DMS53 (cell line): ENCODE measurements around the gene FOXJ3.

Experiments
- DNase-seq: peaks from one replicate; lab custom pipeline; 2025; lab: John Stamatoyannopoulos, UW

FOXJ3 gene

GRCh38 chr1:42334240-42335049, 590 bp downstream of the FOXJ3 start:
- peak; percentile 88 for DNase-seq

DNA sequence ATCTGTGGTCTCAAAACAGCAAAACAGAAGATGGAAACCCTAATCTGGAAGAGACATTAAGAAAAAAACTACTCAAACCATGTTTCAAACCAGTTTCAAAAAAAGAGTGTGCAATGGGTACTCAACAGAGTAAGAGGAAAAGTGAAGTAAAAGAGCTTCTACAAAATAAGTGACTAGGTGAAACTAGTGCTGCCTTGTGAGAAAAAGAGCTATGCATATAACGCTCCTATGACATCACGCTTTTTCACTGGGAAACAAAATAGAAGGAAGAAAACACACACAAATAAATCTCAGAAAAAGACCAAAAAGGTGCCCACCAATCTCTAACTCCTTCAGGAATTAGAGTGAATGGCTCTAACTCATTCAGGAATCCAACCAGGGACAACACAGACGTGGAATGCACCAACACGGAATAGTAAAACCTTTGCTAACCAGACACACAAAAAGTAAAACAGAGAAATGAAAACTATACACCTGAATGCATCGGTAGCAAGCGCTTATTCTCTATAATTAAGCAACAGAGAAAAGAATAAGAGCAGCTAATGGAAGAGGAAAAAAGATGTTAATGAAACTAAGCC, 1.3 kb downstream of the FOXJ3 start:
- peak; percentile 31 for DNase-seq

DNA sequence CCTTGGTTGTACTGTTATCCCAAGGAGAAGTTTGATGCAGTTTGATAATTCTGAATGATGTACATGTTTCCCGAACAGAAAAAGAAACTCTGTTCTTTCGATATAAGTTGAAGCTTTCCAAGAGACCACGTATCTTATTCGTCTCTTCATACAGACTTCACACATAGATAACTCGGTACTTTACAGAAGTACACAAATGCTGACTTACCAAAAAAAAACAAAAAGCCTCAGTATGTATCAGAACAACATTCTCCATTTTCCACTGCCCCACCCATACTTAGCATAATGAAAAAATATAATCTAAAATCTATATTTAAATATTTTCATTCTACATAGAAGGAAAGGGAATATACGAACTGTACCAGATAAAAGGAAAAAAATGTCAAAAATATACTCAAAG, 2.2 kb downstream of the FOXJ3 start:
- DNase-seq = no peak

GRCh38 chr1:42330215-42330614, 4.8 kb downstream of the FOXJ3 start:
- peak; percentile 15 for DNase-seq

GRCh38 chr1:42328916-42329496, 6.0 kb downstream of the FOXJ3 start:
- DNase-seq = no peak

GRCh38 chr1:42328047-42328625, 6.9 kb downstream of the FOXJ3 start:
- no peak for DNase-seq

DNA sequence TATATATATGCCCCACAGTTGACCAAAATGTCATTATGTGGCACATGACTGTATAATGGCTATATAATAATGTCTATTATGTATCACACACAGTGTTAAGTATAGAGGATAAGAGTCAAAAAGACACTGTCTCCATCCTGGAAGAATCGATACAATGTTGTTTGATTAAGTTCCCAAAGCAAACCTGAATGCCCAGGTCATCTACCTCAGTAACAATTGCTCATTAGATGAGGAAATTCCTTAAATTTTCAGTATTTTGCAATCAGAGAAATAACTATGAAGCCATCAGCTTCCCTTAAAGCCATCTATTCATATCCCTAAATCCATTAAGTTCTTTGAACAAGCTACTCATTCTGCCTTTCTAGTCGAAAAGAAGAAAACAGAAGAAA, 10.0 kb downstream of the FOXJ3 start:
- DNase-seq = no peak

DNA sequence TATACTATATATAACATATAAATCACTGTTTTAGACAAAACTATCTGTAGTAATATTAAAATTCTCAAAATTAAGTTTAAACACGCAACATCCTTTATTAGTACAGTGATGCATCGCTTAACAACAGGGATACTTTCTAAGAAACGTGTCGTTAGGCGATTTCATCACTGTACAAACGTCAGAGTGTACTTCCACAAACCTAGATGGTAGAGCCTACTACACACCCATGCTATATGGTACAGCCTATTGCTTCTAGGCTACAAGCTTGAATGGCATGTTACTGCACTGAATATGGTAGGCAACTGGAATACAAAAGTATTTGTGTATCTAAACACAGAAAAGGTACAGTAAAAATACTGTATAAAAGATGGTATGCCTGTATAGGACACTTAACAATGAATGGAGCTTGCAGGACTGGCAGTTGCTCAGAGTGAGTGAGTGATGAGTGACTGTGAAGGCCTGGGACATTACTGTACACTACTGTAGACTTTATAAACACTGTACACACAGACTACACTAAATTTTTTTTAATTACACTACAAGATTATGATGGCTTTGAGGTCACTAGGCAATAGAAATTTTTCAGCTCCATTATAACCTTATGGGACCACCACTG, 10.5 kb downstream of the FOXJ3 start:
- DNase-seq = peak; percentile 14

DNA sequence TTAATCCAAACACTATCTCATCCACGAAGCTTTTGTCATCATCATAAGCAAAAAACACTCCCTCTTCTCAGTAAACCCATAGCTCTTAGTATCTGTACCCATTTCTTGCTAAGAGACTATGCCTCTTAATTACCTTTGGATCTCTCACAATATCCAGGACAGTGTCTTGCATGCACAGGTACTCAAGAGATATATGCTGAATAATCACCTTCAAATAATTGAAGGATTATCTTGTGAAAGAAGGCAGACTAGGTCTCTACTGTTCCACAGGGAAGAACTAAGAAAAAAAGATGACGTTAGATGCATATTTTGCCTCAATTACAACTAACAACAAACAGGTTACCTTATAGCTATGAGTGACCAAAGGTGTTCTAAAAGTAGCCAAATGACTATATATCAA, 11.5 kb downstream of the FOXJ3 start:
- no peak for DNase-seq

DNA sequence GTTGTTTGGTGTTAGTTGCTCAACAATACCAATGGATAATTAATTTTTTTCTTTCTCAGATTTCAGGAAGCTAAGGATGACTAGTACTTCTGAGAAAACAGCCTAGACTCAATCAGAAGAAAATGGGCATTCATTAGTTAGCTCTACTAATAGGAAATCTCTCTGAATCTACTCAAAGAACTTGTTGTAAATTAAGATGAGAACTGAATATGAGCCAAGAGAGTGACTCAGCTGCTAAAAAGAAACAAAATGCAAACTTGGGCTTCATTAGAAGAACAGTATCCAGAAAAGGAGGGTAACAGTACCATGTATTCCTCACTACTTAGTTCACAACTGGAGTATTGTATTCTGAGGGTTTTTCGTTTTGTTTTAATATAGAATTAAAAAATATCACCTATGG, 12.5 kb downstream of the FOXJ3 start:
- DNase-seq = no peak

DNA sequence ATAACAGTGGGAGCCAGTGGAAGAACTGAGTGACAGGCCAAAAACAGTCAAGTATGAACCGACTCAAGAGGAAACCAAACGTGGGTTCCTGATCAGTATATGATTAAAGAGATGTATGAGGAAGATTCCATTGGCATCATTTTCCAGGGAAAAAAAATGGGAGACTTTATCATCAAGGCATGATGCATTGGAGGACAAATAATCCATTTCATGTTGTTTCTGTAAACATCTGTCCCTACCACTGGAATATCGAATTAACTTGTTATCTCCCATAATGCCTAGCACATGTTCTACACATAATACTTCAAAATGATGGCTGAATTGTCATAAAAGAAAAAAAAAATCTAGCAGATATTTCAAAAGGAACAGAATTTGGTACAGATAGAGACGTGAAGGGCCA, 13.3 kb downstream of the FOXJ3 start:
- DNase-seq = no peak

GRCh38 chr1:42320708-42321107, 14.3 kb downstream of the FOXJ3 start:
- no peak for DNase-seq

- DNase-seq = peak; percentile 27
Observed at GRCh38 chr1:42319871-42320484, 15.1 kb downstream of the FOXJ3 start.

GRCh38 chr1:42319128-42319851, 15.7 kb downstream of the FOXJ3 start:
- no peak for DNase-seq

GRCh38 chr1:42318601-42319000, 16.4 kb downstream of the FOXJ3 start:
- no peak for DNase-seq

DNA sequence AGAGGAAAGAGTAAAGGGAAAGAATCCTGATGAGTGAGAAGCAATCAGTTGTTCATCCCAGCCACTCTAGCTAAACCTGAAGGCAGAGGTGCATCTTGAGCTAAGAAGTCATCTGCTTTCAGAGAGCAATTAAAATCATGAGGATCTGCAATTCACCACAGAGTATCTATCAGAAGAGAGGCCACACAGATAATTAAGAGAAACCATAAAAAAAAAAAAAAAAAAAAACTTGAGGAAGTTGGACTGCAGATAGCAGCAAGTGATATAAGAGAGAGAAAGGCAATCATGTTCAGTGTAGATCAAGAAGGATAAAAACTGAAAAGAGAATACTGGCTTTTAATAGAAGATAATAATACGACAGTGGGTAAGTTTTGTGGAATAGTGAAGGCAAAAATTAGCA, 17.7 kb downstream of the FOXJ3 start:
- DNase-seq = no peak

DNA sequence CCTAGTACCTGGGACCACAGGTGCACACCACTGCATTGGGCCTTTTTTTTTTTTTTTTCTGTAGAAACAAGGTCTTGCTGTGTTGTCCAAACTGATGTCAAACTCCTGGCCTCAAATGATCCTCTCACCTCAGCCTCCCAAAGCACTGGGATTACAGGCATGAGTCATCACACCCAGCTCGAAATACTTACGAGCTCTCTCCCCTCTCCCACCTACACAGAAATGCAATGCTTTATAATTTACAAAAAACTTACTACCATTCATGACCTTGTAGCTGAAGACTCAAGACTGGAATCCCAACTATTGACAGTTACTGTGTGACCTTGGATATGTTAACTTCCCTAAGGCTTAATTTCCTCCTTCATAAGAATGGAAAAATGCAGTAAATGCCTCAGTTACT, 18.7 kb downstream of the FOXJ3 start:
- no peak for DNase-seq

- DNase-seq = no peak
Observed at GRCh38 chr1:42315500-42315899, 19.5 kb downstream of the FOXJ3 start.

- DNase-seq = peak; percentile 23
Observed at GRCh38 chr1:42313970-42314369, 21.1 kb downstream of the FOXJ3 start.

- no peak for DNase-seq
Observed at GRCh38 chr1:42312576-42313212, 22.3 kb downstream of the FOXJ3 start.

- DNase-seq = no peak
Observed at GRCh38 chr1:42311897-42312296, 23.1 kb downstream of the FOXJ3 start.
